HG03064 (cell line): ENCODE measurements around the gene FXYD6.

Source experiments
- ATAC-seq: cut with Tn5 transposase; IDR thresholded peaks from one replicate; pipeline ENCODE4 v1.9.1; 2021; ENCODE audit warnings: low read depth; ENCODE audit not compliant: unreplicated experiment

FXYD6 gene

DNA sequence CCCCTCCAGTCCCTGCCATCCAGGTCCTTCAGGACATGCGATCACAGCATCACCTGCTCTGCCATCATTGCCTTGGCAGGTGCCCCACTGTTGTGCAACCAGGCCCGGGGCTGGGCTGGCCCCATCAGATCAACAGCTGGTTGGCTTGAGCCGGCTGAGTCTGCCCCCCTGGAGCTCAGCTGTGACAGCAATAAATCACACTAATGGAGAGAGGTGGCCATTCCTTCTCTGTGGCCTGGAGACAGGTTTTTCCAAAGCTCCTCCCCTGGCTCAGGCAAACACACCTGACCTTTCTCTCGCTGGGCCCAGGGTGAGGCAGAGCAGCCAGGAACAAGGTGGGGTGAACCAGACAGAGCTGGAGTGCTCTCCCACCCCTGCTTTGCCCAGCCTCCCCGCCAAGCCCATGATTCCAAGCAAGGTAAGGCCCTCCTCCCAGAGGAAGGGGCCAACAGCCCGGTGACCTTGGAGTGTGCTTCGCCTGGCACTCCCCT, 43.0 kb downstream of the FXYD6 start:
- no peak for ATAC-seq

DNA sequence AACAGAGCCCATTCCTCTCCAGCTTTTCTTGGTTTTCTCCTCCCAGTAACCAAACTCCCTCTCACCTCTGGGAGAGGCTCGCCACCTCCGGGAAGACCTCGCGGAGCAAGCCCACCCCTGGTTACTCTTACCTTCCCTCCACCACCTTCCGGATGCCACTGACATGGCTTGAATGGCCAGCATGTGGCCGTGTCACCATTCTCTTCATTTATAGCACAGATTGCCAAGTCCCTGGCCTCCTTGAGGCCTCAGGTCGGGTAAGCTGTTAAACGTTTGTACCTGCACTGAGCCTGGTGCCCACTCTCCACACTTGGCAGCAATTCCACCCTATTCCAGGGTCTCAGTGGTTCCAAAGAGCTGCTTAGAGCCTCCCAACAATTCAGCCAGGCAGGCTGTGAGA, 43.9 kb downstream of the FXYD6 start:
- no peak for ATAC-seq

DNA sequence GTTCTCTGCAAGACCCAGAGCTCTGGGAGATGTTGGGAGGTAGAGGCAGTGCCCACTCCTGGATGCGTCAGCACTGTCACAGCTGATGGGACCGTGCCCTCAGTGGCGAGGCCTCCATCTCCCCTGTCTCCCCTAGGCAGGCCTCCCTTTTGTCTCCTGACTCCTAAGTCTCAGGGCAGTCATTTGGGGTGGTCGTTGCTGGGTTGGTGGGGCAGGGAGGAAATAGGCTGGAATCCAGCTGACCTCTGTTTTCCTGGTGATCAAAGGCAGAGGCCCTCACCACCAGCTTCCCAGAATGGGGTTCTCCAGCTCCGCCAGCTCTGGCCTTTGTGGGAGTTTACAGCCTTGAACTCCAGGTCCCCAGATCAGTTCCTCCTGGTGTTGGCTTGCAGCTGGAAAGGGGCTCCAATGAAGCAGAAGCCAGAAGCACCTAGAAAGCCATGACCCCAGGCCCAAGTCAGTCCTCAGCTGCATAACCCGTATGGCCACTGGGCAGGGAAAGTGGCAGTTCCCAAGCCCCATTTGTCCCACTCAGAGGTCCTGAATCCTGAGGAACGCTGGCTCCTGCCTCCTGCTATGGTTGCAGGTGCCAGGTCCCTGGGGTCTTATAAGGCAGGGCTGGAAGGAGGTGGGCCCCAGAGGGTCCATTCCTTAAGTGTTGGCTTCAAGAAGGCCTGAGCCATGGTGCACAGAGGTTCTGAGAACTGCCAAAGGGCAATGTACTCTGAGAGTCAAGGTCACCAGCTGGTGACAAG, 44.6 kb downstream of the FXYD6 start:
- no peak for ATAC-seq

GRCh38 chr11:117830674-117831351, 45.6 kb downstream of the FXYD6 start:
- ATAC-seq: no peak

DNA sequence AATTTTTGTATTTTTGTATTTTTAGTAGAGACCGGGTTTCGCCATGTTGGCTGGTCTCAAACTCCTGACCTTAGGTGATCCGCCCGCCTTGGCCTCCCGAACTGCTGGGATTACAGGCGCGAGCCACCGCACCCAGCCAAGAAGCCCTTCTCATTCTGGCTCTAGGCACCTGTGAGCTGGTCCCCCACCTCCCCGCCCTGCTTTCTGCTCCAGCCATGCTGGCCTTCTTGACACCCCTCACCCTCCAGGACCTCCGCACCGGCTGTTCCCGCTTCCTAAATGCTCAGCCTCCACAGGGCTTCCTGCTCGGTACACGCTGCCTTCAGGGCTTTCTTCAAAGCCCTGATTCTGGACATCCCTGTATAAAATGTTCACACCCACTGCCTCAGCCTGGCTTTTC, 46.4 kb downstream of the FXYD6 start:
- ATAC-seq: no peak

DNA sequence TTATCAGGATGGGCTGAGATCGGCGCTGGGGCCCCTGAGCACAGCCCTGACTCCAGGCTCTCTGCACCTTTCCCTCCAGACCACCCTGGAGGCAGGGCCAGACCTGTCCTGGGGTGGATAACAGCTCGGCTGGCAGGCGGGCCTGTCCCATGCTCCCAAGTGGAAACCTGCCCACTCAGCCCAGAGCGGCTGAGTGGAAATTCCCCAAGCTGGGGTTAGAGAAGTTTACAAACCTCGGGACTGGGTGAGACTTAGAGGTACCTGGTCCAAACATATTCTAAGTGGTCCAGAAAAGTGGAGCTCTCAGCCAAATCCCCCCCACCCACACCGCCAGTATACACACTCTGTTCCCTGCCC, 47.1 kb downstream of the FXYD6 start:
- ATAC-seq: no peak

DNA sequence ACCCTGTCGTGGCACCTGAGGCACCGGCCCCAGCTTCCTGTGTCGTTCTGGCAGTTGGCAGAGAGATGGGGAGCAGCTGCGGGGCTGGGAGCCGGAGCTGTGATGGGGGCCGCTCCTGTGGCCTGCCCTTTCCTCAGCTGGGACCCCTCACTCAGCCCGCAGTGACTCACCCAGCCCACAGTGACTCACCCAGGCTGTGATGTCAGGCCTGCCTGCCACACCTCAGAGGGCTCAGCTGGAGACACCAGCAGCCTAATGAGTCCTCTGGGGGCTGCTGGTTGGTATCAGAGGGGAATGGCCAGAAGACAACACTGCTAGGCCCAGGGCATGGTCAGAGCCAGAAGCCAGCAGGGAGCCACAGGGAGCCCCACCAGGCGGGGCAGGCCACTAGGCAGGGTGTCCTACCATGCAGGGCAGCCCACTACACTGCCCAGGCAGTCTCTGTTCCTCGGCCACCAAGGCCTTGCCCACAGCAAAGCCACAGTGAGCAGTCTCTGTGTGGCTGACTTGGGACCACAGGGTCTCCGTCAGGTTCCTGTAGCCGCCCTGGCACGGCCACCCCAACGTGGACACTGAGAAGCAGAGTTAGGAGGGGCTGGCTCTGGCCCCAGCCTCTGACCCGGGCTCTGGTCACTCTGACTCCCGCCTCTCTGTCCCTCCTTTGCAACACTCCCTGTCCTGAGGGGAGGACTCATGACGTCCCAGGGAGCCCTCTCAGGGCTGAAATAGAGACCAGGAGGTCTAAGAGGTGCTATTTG, 47.7 kb downstream of the FXYD6 start:
- no peak for ATAC-seq

DNA sequence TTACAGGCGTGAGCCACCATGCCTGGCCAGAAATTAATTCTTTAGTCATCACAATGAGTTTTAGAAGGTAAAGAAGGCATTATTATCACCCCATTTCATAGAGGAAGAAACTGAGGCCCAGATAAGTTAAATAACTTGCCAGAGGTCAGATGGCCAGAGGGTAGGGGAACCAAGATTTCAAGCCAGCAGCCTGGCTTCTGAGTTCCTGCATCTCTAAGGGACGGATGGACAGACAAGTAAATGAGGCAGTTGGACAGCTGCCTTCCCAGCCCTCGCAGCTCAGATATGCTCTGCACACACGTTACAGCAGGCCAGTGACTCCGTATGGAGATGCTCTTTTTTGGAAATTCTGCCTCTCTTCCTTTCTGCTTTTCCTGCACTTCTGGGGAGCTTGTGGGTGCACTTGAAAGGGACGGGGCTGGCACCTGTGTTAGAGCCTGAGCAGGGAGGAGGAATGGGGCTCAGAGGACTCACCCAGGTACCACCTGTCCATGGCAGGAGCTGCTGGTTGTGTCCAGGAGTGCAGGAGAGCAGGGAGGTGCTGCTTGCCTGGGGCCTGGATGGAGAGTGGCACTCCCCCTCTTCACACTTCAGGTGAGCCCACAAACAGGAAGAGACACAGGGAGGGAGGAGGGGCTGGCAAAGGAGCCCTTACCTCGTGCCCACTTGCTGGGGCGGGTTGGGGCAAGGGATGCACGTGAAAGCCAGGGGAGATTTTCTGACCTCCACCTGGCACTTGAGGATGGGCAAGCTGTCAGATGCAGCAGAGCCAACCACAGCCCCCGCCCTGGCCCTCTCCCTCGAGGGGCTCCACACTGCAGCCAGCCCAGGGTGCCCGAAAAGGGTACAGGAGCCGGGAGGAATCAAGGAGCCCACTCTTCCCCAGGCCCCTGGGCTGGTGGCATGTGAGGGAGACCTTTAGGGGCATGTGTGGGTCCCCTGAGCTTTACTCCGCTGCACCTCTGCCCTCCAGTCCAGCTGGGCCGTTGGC, 48.6 kb downstream of the FXYD6 start:
- ATAC-seq: no peak

- no peak for ATAC-seq
These were observed 49.6 kb downstream of the FXYD6 start for GRCh38 chr11:117826832-117827231.

DNA sequence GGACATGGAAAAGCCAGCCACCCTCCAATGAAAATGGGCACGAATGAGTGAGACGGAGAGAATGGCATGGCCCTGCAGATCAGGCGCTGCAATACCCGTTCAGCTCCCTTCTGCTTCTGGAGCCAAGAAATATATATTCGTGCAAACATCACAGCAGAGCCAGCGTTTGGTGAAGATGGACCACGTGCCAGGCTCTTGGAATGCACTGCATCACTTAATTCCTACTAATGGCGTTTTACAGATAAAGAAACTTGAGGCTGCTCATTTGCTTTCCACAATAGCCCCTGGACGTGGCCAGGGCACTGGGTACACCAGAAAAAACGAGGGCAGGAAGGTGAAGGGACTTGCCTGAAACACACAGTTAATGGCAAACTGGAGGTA, 50.3 kb downstream of the FXYD6 start:
- ATAC-seq: no peak

- no peak for ATAC-seq
These were observed 50.8 kb downstream of the FXYD6 start for GRCh38 chr11:117825538-117826189.

DNA sequence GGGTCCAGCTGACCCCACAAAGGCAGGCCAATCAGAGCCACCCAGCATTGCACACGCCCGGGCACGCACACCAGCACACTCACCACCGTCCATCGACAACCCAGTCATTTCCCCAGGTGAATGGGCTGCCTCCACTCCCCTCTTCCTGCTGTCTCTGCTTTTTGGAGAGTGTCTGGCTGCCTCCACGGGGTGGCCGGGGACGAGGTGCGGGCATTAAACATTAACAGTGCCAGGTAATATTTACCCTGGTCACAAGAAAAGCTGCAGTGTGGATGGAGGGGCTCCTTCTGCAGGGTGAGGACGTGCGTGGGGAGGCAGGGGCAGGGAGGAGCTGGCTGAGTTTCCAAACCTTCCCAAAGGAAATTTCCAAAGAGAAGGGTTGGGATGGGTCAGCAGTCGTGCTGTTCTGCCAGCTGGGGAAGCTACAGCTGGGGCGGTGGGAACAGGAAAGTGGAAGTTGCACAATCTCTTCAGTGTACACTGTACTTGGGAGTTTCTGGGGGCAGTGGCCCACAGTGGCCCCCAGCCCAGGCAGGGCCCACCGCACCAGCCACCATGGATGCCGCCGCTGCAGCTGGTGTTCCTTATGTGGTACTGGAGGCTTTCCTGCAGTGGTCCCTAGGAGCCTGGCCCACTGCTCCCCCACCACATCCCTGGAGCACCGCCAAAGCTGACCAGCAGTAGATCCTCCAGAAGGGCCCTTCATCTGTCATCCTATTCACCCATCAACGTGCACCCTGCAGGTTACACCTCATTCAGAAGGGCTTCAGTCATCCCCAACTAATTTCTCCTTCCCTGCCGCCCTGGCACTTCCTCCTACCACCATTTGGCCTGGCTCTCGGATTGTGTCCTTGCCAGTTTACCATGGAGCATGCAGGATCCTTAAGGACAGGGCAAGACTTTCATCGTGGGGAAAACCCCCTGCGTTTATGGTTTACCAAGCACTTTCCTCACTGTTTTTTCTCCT, 51.6 kb downstream of the FXYD6 start, which contains the start of gene FXYD2:
TSS of gene FXYD2 (minus strand) at position 174 of the 967 bp plus-strand sequence. CDS start at position 108, 66 bp downstream.
- ATAC-seq: no peak

DNA sequence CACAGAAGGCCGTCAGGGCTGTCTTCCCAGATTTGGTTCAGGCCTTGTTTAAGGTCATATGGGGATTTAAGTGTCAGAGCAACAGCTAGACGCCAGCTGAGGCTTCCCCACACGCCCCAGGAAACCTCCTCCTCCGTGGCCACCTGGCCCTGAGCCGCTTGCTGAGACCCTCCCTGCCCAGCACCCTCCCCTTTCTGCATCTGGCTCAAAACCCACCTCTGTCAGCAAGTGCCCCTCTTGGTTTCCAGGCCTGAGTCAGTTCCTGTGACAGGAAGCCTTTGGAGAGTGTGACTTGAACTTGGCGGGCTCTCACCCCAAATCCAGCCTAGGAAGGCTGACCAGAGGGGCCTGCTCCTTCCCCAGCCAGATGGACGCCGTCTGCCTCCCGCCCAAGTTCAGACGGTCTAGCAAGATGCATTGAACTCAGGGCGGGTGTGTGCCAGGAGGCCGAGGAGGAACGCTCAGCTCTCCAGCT, 52.5 kb downstream of the FXYD6 start:
- no peak for ATAC-seq

- ATAC-seq: no peak
These were observed 53.0 kb downstream of the FXYD6 start for GRCh38 chr11:117823294-117823945.

GRCh38 chr11:117822074-117823033, 54.1 kb downstream of the FXYD6 start:
- ATAC-seq: no peak

GRCh38 chr11:117821431-117821830, 55.0 kb downstream of the FXYD6 start:
- ATAC-seq: no peak

GRCh38 chr11:117820516-117820915, 55.9 kb downstream of the FXYD6 start:
- ATAC-seq: no peak
